GM19328 (cell line): Measurements from ENCODE around the gene FBH1.
"Not testable (repeated sequence)": the region's sequence is repeated elsewhere in the genome, so short reads cannot be mapped to it uniquely, and the experiment has no call there.

Source experiments
- ATAC-seq: cut with Tn5 transposase; IDR thresholded peaks from one replicate; pipeline ENCODE4 v1.9.1; 2021; ENCODE audit warnings: mild to moderate bottlenecking, moderate library complexity; ENCODE audit not compliant: unreplicated experiment

Gene FBH1

GRCh38 chr10:5889624-5890451, at the start of gene FBH1, which contains the start of gene ANKRD16:
FBH1 (plus strand) TSS chr10:5890243; CDS start chr10:5890346, 103 bp downstream.
ANKRD16 (minus strand) TSS chr10:5889893; CDS start chr10:5889354, 539 bp downstream.
- peak; percentile 87 for ATAC-seq

DNA sequence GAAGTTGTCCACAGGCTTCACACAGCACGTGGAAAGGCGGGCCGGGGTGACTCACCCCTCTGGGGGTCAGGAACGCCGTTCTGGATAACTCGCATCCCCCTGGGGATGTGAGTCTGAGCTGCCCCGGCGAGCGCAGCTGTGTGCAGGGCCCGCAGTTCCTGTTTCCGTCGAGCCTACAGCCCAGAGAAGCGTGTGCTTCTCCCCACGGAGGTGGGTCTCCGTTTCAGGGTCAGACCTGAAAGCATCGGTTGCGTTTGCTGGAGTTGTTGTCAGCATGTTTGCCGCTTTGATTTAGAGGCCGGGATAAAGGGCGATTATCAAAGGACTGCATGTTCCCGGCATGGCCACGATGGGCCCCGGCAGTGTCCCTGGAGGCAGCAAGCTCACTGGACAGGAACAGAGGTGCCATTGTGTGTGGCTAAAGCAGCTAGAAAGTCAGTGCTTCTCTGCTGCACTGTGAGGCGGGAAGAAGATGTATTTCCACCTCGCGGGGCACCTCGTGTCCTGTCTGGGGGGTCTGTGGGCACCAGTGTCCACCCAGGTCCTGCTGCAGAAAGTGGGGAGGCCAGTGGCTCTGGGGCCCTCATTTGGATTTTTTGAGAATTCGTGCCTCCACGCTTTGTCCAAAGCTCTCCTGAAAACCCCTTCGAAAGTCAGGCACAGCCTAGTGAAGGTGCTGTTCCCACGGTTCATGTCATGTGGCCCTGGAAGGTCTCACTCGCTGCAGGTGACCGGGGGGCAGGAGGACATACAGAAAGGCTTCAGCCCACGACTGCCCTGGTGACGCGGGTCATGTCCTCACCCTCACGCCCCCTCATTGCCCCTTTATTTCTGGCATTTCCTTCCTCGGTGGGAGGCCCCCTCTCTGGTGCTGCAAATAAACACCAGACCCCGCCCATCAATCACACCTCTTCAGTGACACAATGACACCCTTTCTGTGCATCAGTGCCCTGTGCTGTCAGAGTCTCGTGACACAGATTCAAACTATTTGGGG, 49.4 kb upstream of the FBH1 start:
- ATAC-seq = peak; percentile 66

DNA sequence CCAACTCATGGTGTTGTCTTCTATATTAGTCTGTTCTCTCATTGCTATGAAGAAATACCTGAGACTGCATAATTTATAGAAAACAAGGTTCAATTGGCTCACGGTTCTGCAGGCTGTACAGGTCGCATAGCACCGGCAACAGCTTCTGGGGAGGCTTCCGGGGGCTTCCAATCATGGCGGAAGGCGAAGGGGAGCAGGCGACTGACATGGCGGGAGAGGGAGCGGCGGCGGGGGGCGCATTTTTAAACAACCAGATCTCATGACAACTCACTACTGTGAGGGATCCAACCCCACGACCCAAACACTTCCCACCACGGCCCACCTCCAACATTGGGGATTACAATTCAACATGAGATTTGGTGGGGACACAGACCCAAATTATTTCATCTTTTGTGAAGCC, 48.1 kb upstream of the FBH1 start:
- ATAC-seq = no peak

DNA sequence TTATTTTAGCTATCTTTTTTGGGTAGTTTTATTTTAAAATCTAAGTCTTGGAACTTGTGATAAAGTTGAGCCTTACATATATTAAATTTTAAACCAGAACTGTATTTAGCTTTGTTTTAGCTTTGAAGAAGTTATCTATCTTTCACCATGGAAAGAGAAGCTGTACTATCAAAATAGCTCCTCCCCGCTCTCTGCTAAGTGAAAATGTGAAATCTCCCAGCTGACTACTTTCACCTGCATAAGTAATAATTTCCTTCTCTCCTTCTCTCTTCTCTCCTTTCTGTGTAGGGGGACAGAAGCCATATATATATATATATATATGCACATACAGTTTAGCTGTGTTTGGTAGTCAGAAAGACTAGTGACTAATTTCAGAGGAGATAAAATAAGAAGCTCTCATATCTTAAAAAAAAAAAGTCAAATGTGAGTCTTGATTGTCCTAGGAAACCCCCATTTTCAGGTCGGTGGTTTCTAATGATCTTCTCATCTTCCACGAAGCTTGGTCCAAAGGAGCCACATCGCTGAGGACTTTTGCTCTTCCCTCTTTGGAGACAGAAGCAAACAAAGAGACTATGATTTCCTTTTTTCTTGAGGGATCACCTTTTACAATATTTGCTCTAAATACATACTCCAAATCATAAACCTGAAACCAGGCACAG, 46.2 kb upstream of the FBH1 start:
- no peak for ATAC-seq

DNA sequence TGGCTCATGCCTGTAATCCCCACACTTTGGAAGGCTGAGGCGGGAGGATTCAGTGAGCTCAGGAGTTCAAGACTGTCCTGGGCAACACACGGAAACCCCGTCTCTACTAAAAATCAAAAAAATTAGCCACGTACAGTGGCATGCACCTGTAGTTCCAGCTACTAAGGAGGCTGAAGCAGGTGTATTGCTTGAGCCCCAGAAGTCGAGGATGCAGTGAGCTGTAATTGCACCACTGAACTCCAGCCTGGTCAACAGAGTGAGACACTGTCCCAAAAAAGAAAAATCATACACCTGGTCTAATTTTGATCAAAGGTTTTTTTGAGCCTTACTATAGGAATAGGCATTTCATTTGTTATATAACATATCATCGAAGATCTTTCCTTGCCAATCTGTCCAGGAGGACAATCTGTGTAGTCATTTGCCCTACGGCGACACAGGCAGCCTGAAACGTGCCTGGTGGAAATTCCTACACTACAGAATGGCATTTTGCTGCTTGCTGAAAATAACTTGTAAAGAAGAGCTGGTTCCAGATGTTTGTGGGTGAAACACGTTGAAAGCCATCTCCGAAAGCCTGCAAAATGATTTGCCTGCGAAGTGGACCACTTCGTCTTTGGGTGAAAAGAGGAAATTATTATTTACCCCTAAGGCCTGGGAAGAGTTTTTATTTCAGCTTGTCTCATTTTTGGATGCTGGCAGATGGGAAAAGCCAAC, 45.5 kb upstream of the FBH1 start:
- no peak for ATAC-seq

DNA sequence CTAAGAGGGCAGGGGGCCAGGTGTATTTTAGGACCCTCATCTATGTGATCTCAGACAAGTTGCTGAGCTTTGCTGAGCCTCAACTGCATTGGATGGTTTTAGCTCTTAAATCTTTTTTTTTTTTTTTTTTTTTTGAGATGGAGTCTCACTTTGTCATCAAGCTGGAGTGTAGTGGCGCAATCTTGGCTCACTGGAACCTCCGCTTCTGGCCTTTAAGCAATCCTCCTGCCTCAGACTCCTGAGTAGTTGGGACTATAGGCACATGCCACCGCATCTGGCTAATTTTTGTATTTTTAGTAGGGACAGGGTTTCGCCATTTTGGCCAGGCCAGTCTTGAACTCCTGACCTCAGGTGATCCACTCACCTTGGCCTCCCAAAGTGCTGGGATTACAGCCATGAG, 43.4 kb upstream of the FBH1 start:
- ATAC-seq = not testable (repeated sequence)

DNA sequence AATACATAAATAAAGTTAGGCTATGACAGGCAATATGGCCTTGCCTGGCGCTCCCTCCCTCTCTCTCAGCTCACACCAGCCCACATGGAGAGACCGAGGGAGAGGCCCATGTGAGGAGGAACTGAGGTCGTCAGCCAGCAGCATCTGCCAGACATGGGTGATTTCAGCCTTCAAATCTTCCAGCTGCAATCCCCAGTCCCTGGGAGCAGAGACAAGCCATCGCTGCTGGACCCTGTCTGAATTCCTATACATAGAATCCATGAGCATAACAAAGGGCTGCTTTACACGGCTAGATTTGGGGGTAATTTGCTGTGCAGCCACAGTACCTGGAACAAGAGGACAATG, 35.9 kb upstream of the FBH1 start:
- ATAC-seq = no peak

GRCh38 chr10:5855979-5856700, 33.9 kb upstream of the FBH1 start:
- ATAC-seq = no peak

DNA sequence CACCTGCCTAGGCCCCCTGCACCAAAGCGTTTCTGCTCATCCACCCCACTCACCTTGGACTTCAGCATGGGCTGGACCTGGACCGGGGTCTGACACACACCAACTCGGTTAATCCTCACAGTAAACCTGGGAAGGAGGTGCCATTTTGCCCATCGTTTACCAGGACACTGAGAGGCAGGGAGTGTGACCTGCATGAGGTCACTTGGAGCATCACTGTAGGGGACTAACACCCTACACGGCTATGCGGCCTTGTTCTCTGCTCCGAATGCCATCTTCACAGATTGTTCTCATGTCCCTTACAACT, 33.4 kb upstream of the FBH1 start:
- ATAC-seq = no peak

GRCh38 chr10:5858811-5859210, 31.2 kb upstream of the FBH1 start:
- no peak for ATAC-seq

DNA sequence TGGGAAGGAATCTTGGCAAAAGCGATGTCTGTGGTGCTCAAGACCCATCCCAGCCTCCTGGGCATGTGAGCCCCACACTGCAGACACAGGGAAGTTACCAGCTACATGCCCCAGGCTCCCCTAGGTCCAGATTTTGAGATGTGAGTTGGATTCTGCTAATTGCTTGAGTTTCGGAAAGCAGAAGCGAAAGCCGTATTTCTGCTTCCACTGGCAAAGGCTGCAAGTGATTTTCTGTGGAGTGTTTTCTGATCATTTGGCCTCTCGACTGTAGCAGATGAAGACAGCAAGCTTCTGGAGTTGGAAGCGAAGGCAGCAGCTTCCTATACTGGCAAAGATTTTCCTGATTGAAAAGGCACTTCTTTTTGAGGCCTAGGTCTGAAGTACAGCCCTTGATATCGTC, 30.0 kb upstream of the FBH1 start:
- ATAC-seq = no peak

DNA sequence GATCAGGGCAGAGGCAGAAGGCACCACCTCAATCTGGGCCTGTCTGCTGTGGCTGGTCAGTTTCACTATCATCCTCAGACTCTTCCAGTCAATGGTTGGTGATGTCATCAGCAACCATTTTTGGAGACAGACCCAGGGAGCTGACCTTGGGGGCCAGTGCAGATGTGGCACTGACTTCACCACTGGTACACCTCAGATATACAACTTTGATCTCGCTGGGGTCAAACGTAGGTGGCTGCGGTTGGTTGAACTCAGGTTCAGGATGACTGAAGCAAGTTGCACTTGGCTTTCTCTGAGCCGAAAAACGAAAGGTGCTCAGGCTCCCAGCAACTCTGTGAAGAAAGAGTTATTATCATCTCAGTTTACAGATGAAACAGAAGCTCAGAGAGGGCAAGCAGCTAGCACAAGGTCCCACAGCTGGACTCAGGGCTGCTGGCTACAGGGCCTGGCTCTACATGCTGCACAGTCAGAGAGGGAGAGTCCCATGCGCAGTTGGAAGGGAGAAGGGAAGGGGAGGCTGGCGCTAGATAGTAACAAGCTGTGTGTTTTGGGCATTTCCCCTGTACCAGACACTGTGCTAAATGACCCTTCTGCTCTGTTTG, 27.6 kb upstream of the FBH1 start:
- ATAC-seq = peak; percentile 92

GRCh38 chr10:5862981-5863685, 26.9 kb upstream of the FBH1 start:
- not testable (repeated sequence) for ATAC-seq

DNA sequence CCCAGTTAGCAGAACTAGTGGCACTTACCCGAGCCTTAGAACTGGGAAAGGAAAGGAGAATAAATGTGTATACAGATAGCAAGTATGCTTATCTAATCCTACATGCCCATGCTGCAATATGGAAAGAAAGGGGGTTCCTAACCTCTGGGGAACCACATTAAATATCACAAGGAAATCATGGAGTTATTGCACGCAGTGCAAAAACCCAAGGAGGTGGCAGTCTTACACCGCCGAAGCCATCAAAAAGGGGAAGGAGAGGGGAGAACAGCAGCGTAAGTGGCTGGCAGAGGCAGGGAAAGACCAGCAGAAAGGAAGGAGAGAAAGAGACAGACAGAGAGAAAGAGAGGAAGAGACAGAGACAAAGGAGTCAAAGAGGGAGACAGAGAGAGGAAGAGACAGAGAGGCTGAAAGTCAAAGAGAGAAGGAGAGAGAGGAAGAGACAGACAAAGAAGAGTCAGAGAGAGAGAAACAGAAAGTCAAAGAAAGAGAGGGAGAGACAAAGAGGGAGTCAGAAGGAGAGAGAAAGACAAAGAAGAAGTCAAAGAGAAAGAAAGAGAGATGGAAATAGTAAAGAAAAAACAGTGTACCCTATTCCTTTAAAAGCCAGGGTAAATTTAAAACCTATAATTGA, 23.5 kb upstream of the FBH1 start:
- not testable (repeated sequence) for ATAC-seq

- ATAC-seq = not testable (repeated sequence)
Measured at GRCh38 chr10:5867091-5867615, 22.9 kb upstream of the FBH1 start.

DNA sequence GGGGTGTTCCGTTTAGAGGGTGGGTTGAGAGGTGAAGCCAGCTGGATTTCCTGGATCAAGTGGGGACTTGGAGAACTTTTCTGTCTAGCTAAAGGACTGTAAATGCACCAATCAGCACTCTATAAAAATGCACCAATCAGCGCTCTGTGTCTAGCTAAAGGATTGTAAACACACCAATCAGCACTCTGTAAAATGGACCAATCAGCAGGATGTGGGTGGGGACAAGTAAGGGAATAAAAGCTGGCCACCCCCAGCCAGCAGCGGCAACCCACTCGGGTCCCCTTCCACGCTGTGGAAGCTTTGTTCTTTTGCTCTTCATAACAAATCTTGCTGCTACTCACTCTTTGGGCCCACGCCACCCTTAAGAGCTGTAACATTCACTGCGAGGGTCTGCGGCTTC, 21.7 kb upstream of the FBH1 start:
- ATAC-seq = not testable (repeated sequence)

- no peak for ATAC-seq
Measured at GRCh38 chr10:5869156-5869555, 20.9 kb upstream of the FBH1 start.

DNA sequence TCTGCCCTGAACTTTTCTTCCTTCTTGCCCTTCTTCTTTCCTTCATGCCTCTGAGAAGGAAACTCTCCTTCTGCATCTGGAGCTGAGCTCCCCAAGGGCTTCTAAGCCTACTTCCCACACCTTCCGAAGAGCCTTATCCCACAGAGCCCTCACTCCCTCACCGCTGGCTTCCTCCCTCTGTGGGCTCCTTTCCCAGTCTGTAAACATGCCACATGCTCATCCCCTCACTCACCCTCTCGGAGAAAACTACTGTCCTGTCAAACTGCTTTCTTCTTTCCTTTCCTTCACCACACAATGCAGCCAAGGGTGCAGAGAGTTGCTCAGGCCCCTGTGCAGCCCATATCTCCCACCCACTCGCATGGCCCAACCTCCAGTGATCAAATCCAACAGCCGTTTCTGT, 18.4 kb upstream of the FBH1 start:
- ATAC-seq = no peak
